NCI-H82 treated with DMSO at 0.1 percent for 48 hours (cell line): ENCODE data around the gene SEMA3F.
A peak's percentile ranks its signal among the peaks of the same experiment; 100 is the strongest.

Experiments used
- DNase-seq: peaks from one replicate; lab custom pipeline; 2025; ENCODE audit not compliant: unreplicated experiment; lab: John Stamatoyannopoulos, UW

The SEMA3F gene

DNA sequence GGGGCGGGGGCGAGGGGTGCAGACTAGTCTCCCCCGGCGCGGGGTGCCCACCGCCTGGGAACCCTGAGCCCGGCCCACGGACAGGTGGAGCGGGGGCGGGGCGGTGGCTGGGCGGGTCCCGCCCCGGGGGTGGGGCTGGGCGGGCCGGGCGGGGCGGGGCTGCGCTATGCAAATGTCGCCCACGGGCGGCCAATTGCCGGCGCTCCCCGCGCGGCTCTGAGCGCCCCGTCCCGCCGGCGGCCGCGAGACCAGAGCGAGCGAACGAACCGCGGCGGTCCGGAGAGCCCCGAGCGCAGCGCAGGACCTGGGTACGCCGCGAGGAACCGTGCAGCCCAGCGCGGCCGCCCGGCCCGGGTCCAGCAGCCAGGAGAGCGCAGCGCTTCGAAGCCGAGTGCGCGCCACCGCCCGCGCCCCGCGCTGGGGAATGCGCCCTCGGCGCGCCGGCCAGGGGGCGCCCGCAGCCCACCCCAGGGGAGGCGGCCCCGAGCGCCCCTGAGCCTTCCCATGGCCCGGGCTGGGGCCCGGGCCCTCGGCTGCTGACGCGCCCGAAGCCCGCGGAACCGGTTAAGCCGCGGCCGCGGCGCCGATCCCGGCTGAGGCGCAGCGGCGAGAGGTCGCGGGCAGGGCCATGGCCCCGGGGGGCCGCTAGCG is at the start of gene SEMA3F:
Gene SEMA3F, plus strand, starts transcription at position 485 of the 651 bp plus-strand sequence. CDS start 4,299 bp downstream, outside the sequence.
- DNase-seq, result no peak

DNA sequence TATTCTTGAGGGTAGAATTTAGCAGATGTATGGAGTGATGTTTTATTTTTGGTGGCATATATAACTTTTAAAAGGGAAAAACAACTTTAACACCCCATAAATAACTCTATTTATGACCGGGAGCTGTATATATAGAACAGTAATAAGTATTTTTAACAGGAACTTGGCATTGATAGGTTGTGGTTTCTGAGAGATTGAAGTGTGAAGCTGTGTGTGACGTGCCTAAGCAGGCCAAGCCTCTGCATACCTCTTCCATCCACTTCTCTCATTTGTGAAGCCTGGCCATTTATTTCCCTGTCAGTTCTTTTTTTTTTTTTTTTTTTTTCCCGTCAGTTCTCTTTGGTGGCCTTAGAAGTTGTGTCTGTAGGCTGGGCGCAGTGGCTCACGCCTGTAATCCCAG is 43.4 kb upstream of the SEMA3F start:
- no peak for DNase-seq

DNA sequence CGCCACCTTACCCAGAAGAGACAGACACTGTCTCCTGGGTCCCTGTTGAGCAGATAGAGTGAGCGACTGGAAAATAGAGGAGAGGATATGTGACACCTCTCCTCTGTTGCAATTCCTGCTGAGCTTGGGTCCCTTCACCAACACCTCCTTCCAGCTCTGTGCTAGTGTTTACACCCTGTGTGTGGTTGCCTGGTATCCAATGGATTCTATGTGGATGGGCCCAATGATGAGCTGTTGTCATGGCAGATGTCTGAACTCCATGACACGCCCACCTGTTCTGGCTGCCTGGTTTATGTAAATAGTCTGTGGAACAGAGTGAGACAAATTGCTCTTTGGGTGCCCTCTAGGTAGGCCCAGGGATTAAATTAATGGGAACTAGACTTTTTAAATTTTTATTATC is 42.7 kb upstream of the SEMA3F start:
- no peak for DNase-seq

DNA sequence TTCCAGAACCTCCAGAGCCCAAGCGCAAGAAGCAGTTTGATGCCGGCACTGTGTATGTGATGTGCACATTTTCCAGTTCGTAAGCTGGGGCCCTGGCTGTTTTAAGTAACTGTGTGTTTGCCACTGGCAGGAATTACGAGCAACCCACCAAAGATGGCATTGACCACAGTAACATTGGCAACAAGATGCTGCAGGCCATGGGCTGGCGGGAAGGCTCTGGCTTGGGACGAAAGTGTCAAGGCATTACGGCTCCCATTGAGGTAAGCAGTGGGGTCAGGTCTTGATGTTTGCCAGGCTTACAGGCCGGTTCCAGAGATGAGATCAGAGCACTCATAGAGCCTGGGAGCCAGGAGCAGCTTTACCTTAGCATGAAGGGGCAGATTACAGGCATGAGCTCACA is 38.0 kb upstream of the SEMA3F start:
- no peak for DNase-seq

DNA sequence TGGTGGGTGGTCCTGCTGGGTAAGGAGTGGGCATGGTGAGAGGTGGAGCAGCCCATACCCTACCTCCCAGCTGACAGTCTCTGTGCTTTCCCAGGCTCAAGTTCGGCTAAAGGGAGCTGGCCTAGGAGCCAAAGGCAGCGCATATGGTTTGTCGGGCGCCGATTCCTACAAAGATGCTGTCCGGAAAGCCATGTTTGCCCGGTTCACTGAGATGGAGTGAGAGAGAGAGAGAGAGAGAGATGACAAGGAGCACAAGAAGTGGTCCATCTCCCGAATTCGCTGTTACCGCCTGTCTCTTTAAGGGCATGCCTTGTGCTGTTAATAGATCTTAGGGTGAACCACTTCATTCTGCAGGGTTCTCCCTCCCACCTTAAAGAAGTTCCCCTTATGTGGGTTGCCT is 36.9 kb upstream of the SEMA3F start:
- no peak for DNase-seq

DNA sequence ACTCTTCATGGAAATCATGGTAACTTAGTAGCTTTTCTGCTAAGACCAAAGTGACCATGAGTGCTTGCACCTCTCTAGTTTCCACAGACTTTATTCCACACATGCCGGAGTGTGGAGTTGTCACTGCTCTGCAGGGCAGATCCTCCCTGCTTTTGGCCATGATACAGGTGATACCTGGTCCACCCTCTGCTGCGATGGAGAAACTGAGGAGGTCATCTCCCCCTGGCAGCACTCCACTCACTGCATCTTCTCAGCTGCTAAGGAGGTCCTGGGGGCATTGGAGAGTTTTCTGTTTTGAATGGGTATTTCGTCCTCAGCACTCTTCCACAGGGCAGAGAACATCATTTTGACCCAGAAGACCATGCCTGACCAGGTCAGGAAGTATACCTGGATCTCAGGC is 35.3 kb upstream of the SEMA3F start:
- DNase-seq, result no peak

DNA sequence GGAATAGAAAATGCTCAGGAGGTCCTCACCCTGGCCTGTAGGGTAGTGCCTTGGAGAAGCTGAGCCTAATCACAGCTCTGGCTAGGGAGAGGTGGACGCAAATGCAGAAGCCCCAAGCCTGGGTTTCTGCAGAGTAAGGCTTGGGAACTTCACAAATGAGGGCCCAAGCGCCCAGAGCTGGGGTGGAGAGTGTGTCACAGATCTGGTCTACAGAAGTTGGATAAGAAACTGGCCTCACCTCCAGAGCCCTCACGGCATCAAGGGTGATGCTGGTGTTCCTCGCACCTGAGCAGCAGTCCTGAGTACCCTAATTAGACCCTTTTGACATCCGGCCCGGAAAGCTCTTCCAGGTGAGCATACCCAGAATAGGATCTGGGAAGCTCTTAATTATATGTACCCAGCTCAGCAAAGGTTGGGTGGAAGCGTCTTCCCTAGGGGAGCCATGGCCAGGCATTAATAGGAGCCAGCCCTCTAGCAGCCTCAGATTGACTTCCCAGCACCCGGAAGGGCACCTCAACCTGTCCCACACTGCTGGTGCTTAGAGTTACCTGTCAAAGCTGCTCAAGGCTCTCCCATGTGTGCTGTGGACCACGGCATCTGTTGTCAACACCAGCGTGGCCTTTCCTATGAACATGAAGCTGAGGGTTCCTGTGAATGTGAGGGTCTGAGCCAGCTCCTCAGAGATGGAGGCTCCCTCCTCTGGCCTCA is 34.6 kb upstream of the SEMA3F start:
- DNase-seq, result no peak

DNA sequence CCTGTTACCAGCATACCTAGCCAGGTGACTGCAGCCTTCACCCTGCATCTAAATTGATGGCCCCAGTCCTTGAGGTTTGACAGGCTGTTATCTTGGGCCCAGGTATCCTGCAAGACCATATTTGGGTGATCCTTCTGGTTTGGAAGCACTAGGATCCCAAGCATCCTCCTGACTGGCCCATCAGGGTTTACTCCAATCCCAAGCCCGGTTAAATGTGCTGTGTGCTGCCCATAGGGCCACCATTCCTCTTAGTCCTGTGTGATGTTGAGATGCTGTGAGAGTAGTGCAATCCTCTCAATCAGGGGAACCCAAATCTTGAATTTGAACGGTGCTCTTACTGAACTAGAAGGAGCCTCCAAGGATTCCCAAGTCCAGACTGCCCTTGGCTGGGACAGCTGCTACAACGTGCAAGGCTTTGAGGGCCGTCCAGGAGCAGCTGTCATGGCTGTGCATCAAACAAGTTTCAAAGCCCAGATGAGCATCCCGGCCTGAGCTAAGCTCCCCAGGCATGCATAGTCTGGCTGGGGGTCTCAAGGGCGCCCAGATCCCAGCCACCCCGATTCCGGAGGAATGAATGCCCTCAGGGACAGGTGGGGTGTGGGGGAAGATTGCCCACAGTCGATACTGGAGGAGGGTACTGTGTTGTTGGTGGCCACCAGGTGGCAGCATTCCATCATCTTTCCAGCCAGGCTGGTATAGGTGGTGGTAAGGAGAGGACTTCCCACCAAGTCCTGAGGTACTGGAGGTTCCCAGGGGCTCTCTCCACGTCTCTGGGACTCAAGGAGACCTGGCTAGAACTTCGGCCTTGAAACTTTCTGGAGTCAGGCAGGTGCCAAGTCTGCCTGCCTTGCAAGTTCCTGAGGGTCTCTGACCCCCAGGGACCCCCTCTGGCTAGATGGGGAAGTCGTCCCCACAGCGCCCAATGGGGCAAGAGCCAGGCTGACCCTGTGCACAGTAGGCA is 33.8 kb upstream of the SEMA3F start:
- DNase-seq, result peak; percentile 42

DNA sequence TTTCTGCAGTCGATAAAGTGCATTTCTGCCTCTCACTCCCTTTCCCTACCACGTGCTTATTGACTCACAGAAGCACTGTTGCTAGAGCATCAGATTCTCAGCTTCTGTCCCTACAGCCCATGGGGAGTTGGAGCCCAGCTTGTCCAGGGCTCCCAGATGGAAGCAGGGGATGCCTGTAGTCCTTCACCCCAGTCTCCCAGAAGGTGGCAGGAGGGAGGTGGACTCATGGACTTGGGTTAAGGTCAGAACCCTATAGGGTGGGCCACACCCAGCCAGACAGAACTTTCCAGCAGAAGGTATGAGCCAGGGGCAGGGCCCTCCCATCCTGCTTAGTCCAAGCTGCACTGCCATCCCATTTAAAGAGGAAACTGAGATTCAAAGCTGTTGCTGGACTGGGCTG is 33.1 kb upstream of the SEMA3F start:
- no peak for DNase-seq

DNA sequence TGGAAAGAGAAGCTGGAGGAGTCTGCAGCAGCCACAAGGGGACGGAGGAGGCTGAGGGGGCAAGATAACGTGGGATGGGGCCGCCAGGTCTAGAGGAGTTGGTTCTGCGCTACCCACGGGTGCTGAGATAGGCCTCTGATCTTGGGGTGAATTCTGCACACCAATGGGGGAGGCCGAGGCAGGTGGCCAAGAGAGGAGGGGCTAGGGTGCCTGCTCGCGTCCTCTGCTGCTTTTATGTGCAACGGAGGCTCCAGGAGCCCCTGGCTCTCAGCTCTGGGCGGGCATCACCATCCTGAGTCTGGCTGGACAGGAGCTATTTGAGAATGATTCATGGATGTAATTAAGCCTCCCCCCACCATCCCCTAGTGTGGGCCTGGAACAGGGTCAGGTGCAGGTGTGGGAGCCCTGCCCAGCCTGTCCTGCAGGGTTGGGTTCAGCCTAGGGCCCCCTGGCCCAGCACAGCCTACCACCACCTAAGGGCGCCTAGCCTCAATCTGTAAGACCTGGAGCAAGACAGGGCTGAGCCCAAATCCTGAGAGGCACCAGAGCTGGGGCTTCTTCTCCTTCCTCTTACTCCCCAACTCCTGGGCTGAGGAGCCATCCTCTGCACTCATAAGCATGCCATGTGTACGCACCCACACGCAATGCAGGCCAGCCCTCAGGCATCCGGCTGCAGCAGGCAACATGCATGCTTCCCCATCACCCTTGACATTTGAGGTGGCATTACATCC is 32.3 kb upstream of the SEMA3F start:
- no peak for DNase-seq

DNA sequence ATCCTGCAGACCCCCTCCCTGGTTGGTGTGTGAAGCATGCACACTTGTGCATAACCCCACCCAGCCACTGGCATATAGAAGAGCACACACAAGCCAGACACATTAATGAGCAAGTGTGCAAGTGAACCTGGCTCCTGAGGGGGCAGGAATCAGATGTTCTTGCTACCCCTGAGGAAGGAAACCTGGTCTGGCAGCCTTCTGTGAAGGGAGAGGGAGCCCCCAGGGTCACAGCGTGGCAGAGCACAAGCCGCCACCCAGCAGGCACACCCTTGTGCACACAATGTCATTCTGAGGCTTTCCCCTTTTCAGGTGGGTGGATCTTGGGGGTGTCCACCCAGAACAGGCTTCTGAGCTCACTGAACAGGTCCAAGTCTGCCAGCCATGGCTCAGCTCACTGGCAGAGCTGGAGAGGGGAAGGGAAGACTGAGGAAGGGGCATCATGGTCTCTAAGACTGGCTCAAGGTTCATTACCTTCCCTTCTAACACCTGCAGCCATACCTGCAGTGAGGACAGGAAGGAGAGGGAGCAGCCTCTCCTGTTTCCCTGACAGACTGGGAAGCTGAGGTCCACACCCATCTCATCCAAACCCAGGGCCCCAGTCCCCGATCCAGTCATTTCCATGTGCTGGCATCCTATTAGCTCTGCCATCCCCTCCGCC is 31.6 kb upstream of the SEMA3F start:
- no peak for DNase-seq

DNA sequence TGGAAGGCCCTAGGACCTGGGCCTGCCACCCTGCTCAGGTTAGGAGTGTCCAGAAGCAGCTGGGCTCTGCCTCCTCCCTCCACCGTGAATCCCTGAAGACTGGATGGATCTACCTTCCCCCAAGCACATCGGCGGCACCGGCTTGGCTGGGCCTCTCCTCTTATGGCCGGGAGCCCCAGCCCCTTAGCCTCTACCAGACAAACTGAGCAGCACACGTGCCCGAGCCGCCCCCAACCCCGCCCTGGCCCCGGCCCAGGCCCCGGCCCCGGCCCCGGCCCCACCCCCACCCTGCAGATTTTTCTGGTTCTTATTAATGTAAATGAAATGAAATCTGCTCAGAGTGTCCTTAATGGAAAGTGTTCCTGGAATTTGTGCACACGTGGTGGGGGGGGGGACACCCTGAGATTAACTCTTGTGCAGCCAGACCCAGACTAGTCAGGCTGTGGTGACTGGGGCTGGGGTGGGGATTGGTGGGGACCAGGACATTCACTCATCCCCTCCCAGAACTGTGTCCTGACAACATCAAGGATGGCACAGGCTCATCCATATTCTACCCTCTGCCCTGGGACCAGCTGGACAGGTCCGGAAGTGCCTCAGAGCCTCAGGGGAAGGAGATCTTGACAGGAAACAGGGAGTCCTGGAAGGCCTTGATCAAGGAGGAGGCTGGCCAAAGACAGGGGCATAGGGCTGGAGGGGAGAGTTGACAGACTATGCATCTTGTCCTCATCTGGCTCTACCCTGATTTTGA is 30.9 kb upstream of the SEMA3F start:
- no peak for DNase-seq

DNA sequence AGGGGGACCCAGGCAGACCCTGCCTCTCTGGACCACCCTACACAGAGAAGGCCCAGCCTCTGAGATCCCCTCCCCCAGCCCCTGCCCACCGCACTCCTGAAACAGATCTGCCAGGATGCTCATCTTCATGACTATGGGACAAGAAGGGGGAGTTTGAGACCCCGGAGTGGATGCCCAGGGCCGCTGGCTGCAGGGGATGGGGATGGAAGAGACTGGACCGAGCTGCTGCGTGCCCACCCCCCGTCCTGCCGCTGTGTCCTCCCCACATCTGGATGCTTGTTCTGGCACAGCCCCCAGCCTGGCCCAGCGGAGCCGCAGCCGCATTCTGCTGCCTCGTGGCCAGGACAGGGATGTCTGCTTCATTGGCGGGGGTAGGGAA is 30.3 kb upstream of the SEMA3F start:
- DNase-seq, result no peak

DNA sequence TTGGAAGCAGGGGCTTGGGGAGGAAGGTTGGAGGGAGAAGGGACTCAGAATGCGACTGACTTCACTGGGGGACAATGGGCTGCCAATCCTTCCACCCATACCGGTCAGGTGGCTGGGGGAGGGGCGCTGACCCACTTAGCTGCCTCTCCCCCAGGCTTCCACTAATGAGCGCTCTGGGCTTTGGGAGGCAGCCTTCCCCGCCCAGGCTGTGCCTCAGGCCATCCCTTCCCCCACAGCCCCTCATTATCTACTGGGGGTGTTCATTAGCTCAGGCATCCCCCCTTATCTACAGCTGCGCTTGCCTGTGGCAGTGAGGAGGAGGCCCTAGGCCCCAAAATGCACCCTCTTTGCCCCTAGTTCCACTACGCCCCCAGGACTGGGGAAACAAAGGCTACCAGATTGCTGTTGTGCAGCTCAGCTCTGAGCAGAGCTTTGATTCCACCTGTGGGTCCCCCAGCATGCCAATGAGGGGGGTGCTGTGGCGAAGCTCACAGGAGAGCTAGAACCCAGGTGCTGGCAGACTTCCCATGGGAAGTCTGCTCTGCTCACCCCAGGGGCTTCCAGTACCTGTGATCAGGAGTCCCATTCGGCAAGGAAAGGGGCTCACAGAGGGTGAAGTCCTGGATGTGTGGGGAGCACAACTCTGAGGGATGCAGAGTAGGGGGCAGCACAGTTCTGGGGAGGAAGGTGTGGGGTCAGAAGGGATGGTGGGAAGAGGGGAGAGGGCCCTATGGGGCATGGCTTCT is 29.4 kb upstream of the SEMA3F start:
- no peak for DNase-seq

DNA sequence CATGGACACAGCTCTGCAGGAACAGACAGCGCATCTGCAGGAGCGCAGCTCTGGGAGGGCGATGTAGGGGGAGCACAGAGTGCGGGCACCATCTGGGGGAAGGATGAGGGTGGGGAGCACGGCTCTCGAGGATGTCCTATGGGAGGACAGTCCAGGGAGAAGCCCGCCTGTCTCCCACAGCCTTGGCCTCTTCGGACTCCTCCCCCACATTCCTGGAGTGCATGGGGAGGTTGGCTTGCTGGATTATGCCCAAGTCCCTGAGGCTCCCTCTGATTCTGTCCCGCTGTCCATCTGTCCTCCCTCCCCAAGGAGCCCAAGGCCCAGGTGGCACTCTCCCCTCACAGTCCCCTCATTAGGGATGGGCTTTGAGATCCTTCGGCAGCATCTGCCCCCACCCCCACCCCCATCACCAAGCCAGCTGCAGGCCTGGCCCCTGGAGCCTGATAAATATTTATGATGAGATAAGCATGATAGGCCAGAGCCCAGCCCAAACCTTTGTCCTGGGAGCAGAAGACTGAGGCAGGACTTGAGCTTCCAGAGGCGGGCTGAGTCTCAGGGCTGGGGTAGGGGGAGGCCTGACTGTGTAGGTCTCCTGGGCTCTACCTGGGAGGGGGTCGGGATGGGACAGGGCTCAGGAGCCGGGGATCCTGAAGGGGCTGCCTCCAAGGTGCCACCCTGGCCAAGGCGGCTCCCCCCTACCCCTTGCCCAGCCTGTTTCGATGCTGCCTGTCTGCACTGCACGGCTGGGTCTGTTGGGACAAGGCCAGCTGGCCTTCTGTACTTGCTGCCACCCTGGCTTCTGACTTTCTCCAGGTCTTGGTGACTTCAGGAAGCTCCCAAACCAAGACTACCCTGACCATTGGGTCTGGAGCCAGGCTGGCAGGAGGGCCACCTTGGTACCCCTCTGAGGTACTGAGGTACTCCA is 28.6 kb upstream of the SEMA3F start:
- DNase-seq, result peak; percentile 93

DNA sequence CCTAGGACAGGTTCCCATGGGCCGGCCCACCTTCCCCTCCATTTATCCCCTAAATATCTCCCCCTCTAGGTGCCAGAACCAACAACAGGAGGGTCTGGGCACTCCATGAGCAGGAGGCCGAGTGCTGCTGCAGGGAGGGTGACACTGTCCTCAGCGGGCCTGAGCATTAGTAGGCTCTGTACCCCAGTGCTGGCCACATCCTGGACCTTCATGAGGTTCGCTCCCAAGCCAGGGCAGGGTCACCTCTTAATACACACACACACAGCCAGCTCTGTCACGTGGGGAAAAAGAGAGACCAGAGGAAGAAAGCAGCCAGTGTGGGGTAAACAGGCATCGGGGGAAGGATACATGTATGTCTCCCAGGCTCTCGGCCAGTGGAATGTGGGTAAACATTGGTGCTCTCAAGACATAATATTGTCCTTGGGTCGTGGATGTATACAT is 27.9 kb upstream of the SEMA3F start:
- no peak for DNase-seq

DNA sequence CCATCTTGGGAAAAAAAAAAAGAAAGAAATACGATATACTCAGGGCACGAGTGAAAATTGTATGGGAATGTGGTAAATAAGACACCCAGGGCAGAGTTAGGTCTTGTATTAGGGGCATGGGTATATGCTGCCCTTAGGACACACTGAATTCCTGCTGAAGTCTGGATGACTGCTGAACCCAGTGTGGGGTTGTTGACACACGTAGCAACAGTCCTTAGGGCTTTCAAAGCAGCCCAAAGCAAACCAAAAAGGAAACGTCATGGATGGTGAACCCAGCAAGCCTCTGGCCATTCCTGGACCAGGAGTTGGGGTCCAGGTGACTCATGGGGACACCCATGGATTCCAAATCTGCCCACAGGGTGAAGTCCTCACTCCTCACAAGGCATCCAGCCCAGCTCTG is 27.1 kb upstream of the SEMA3F start:
- DNase-seq, result no peak

DNA sequence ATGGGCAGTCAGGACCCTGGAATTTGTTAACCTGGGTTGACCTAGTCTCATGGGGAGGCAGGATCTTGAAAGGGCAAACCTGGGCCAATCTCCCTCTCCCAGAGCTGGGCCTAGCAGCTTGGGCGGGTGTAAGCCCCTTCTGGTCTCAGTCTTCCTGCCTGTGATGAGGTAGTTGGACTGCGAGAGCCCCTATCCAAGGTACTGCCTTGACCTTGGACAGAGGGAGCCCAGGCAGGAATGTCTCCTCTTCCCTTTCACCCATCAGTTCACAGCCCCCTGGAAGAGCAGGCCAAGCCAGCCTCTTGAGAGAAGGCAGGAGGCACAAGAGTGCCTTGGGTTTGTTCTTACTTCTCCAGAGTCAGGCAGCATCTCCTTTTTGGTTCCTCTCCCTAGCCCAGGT is 24.7 kb upstream of the SEMA3F start:
- DNase-seq, result no peak
